ENCODE data around the gene TXNL4B.
"Not testable (repeated sequence)": the region's sequence is repeated elsewhere in the genome, so short reads cannot be mapped to it uniquely, and the experiment has no call there.

DNA sequence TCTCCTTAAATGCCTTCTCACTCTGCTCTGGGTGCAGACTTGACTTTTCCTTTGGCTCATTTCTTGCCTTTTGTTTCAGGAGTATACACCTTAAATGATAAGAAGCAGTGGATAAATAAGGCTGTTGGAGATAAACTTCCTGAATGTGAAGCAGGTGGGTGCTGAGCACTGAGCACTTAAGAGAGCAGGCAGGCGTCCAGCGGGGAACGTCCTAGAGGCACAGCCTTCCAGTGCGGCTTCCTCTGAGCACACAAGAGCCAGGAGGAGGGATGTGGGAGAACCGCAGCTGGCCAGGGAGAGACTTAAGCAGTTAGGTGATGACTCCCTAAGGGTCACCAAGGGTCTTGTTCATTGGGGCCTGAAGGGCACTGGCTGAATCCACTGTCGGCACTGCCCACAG is 36.1 kb downstream of the TXNL4B start:
- TF ChIP-seq, protein P1, sequence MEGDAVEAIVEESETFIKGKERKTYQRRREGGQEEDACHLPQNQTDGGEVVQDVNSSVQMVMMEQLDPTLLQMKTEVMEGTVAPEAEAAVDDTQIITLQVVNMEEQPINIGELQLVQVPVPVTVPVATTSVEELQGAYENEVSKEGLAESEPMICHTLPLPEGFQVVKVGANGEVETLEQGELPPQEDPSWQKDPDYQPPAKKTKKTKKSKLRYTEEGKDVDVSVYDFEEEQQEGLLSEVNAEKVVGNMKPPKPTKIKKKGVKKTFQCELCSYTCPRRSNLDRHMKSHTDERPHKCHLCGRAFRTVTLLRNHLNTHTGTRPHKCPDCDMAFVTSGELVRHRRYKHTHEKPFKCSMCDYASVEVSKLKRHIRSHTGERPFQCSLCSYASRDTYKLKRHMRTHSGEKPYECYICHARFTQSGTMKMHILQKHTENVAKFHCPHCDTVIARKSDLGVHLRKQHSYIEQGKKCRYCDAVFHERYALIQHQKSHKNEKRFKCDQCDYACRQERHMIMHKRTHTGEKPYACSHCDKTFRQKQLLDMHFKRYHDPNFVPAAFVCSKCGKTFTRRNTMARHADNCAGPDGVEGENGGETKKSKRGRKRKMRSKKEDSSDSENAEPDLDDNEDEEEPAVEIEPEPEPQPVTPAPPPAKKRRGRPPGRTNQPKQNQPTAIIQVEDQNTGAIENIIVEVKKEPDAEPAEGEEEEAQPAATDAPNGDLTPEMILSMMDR (IDR thresholded peaks at IDR 0.05; ENCODE audit: low read depth, low read length) = not testable (repeated sequence)
- not testable (repeated sequence) for TF ChIP-seq POLR2A (IDR thresholded peaks at IDR 0.05; ENCODE audit: extremely low read depth, insufficient read length)
